CD4-positive, alpha-beta T cell treated with Interleukin-6 at 100 ng/mL for 8 hours (primary cell): ENCODE results near the gene CHRNB1.

ENCODE experiments used
- DNase-seq: peaks from one replicate; pipeline ENCODE4 v3.0.0-alpha.2; 2020; ENCODE audit warnings: mixed read lengths, low spot score

The CHRNB1 gene

DNA sequence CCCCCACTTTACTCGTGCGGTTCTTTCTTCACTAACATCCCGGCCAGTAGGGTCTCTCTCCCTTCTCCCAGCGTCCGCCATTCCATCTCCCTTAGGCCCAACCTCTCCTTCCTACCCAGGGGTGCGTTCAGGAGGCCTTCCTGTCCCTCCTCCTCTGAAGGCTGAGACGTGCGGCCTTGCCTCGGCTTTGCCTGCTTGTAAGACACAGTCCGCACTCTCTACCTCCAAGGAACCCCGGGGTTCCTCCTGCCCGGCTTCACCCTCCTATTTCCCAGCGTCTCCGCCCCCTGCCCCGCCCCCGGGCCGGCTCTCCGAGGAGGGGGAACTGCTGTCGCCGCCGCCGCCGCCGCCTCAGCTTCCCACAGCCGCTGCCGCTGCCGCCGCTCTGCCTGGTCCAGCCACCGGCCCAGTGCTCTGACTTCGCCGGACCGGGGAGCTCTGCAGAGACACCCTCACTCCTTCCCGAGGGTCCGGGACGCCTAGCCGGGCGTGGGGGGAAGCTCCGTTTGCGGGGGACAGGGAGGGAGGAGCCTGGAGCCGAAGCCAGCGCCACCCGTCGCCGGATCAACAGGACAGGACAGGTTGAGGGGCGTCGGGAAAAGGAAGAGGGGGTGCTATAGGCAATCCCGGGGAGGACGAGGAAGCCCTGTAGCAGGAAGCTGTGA is 6.8 kb upstream of the CHRNB1 start:
- DNase-seq = peak; percentile 54

DNA sequence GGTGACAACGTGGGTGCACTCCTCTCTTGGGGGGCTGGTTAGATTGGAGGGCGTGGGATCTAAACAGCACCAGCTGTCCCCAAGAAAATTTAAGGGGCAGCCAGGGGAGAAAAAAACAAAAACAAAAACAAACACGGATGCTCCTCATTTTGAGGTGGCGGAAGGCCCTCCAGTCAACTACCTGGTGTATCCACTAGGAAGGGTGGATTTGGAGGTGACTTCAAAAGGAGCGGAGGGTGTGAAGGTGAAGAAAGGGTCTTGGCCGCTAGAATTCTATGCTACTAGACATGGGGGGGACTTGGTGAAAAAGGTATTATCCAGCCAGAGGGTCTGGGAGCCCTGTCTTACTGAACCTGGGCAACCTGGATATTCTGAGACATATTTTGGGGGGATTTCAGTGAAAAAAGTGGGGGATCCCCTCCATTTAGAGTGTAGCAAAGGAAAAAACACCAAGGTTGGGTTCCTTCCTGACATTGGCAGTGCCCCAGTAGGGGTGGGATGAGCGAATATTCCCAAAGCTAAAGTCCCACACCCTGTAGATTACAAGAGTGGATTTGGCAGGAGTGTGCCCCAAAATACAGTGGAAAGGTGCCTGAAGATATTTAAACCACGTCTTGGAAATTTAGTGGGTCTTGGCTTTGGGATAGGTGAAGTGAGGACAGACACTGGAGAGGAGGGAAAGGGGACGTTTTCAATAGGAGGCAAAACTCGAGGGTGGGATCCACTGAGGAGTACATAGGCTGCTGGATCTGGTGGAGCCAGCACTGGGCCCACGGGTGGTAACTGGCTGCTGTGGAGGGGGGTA is 6.0 kb upstream of the CHRNB1 start:
- no peak for DNase-seq

- DNase-seq = no peak
Observed at GRCh38 chr17:7439462-7440112, 5.3 kb upstream of the CHRNB1 start, which contains the start of gene FGF11. Gene FGF11 (plus strand): TSS chr17:7439512. CDS start chr17:7439621, 109 bp downstream.

- no peak for DNase-seq
Observed at GRCh38 chr17:7440113-7440833, 4.6 kb upstream of the CHRNB1 start.

DNA sequence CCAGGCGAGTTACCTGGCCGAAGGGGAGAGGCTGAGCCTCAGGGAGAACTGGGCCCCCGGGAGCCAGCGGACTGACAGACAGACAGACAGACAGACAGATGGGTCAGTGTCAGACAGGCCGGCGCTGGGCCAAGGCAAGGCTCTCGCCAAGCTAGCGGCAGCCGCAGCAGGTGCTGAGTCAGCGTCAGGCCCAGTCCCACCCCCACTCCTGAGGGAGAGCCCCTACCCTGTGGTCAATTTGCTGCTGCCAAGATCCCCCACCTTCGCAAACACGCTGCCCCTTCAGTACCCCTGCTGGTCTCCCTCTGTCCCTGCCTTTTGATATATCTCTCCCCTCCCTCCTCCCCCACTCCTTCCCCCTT is 4.0 kb upstream of the CHRNB1 start:
- no peak for DNase-seq

DNA sequence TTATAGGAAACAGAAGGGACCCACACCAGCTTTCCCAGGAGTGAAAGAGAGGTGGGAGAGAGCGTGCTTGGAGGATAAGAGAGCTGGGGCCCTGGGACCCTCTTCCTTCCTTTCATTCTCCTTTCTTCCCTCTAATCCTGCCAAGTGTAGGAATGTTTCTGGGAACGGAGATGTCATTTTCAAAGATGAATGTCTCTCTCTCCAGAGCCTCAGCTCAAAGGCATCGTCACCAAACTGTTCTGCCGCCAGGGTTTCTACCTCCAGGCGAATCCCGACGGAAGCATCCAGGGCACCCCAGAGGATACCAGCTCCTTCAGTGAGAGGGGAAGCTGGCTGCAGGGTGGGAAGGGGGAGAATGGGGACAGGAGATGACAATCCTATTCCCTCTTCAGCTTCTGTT is 3.6 kb upstream of the CHRNB1 start:
- no peak for DNase-seq

GRCh38 chr17:7442142-7442541 is 2.7 kb upstream of the CHRNB1 start:
- no peak for DNase-seq

GRCh38 chr17:7443499-7444485 is 1.1 kb upstream of the CHRNB1 start:
- DNase-seq = no peak

DNA sequence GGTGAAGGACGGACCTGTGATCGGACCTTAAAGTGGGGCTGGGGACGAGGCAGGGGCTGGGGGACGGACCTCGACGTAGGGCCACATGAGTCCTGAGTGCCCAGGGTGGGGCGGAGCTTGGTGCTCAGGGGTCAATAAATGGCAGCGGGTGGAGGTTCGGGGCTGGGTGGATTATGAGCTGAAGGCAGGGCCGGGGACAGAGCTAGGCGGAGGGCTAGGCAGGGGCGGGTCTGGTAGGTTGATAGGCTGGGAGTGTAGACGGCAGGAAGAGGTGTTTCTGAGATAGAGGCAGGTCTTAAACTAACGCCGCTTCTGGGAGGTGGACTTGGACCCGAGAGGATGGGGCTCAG is 733 bp downstream of the CHRNB1 start:
- DNase-seq = peak; percentile 40

DNA sequence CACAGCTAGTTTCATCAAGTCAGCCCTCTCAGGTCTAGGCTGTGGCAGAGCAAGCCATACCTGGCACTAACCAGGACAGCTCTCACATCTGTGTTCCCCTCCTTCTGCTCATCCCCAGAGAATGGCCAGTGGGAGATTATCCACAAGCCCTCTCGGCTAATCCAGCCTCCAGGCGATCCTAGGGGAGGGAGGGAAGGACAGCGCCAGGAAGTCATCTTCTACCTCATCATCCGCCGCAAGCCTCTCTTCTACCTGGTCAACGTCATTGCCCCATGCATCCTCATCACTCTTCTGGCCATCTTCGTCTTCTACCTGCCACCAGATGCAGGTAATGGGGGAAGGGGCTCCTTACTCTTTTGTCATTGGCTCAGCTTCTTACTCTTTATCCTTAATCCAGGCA is 3.6 kb downstream of the CHRNB1 start:
- no peak for DNase-seq

GRCh38 chr17:7459961-7460545 is 15.2 kb downstream of the CHRNB1 start:
- DNase-seq = no peak

- no peak for DNase-seq
Observed at GRCh38 chr17:7460850-7461660, 16.2 kb downstream of the CHRNB1 start.

DNA sequence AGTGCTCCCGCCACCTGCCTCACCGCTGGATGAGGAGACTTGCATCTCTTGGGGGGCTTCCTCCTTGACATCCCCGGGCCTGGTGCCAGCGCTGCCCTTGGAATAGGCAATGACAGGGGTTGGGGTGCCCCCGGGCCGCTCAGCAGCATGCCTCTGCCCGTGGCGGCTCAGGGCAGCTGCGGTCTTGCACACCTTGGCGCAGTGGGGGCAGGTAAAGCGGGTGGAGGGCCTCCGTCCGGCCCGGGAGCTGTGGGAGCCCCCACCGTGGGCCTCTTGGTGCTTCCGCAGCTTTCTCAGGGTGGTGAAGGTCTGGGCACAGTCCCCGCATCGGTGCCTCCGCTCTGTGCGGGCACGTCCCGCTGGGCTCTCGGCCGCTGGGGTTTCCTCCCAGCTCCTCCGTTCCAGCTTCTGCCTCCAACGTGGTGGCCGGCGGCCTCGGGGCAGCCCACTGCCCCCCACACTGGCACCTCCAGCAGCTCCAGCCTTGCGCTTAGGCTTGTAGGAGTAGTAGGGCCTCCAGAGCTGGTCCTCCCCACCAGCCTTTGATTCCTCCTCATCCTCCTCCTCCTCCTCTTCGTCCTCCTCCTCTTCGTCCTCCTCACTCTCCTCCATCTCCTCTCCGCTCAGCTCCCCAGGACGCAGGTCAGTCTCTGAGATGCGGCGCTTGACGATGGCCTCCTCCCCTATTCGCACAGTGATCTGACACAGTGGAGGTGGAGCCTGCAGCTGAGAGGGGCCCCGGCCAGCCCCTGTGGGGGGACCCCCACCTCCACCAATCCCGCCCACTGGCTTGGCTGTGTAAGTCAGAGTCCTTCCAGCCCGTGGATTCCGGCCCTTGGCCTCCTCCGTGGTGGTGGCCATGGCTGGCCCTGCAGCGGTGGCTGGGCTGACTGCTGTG is 17.9 kb downstream of the CHRNB1 start:
- DNase-seq = no peak

DNA sequence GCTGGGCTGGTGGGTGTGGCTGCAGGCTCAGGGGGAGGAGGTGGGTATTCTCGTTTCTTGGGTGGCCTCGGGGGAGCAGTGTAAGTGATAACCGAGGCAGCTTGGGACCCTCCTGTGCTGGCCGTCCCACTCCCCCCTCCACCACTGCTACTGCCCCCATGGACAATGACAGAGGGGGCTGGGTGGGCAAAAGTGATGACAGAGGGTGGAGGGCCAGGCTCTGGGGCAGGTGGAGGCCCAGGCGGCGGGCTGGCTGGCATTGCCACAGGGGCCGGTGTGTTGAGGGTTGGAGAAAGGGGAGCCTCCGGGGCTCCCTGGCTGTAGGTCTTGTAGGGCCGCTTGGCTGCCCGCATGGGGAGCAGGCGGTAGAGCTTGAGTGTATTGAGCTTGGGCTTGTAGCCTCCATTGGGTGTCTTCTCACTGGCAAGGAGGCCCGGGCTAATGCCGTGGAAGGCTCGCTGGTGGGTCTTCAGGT is 18.5 kb downstream of the CHRNB1 start:
- DNase-seq = no peak

DNA sequence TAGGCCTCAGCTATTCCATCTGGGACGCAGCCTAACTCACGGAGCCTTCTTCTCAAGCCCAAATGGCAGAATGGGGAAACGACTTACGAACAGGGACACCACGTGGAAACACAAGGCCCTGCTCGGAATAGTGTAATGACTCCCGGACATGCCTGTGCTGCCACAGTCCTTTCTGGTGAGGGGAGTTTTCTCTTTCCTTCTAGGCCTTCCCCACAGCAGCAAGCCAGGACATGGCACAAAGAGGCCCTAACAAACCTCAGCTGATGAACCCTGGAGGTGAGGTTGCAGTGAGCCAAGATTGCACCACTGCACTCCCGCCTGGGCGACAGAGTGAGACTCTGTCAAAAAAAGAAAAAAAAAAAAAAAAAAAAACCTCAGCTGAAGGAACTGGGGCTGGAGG is 19.2 kb downstream of the CHRNB1 start:
- no peak for DNase-seq

DNA sequence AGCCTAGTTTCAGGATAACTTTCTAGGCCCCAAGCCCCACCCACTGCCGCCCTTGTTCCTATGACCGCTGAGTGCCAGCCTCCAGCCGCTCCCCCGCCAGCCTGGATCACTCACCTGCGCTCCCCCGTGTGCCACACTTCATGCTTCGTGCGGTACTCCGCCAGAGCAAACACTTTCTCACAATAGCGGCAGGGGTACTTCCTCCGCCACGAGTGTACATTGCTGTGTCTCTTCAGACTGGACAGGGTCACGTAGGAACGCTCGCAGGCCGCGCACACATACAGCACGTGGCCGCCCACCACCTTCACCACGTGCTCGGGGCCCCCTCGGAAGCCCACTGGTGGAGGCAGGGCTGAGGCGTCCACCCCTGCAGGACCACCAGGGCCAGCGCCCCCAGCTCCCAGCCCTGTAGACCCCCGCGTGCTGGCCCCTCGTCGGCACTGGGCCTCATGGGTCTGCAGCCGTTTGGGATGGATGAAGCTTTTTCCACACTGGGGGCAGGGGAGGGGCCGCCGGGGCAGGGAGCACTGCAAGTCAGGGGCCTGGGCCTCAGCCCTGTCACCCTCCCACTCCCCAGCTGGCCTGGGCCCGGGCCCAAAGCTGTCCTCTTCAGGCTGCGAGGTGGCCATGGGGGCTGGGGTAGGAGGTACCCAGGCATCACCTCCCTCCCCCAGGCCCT is 20.9 kb downstream of the CHRNB1 start:
- no peak for DNase-seq

- no peak for DNase-seq
Observed at GRCh38 chr17:7466318-7466638, 21.4 kb downstream of the CHRNB1 start.

DNA sequence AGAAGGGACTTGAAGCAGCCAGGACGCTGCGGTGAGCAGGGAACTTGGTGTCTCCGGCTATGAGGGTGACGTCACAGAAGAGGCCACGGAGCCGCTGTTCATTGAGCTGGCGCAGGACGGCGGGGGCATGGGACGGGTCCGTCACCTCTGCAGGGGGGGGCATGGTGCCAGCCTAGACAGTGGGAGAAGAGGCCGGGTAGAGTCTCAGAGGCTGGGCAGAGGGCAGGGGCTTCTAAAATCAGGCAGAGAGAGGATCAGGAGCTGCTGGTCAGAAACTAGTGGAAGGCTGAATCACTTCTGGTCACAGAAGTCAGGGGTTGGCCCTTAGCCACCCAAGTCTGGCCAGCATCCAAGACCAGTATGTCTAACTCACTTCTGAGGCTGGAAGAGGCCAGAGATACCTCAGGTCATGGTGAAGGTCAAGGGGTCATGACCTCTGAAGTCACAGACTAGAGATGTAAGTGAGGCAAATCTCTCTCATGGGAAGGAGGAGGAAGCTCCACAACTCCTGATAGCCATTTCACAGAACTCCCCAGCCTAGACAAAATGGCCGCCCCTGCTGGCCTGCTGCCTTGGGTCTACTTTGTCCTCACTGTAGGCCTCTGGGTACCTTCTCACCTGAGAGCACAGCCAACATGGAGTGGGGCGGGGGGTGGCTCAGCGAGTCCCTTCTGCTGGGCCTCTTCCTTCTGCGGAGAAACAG is 21.9 kb downstream of the CHRNB1 start:
- DNase-seq = no peak
